GM23338 (cell line): ENCODE measurements around the gene TIPIN. TPM values are rescaled to one million over a fixed set of nuclear protein-coding genes. Genes with fewer than 3 reads are reported as not detected.

ENCODE experiments used
- ATAC-seq: fragments of 200-7000 bp; cut with Tn5 transposase; 3 replicates; pipeline ENCODE4 v1.9.1; 2020
- DNase-seq: peaks from one replicate; pipeline ENCODE4 v3.0.0-alpha.2; 2015; ENCODE audit warnings: low spot score
- H2AFZ ChIP-seq: fragments of 200-600 bp; sonication (generic); 2 replicates; pipeline ENCODE4 v1.8.0; 2016; ENCODE audit warnings: antibody characterized with exemption, mild to moderate bottlenecking, moderate library complexity
- H3F3A ChIP-seq: fragments of 200-600 bp; sonication (generic); replicated peaks from 2 replicates; pipeline ENCODE4 v1.8.0; 2017; ENCODE audit warnings: antibody characterized with exemption, mixed run types, low read depth
- H3K27ac ChIP-seq: fragments of 200-600 bp; sonication (generic); 2 replicates; pipeline ENCODE4 v1.6.1; 2016; ENCODE audit warnings: low read depth
- H3K27me3 ChIP-seq: fragments of 200-600 bp; sonication (generic); 2 replicates; pipeline ENCODE4 v1.8.0; 2016; ENCODE audit warnings: mild to moderate bottlenecking, mixed run types, moderate library complexity; ENCODE audit not compliant: insufficient read depth
- H3K36me3 ChIP-seq: fragments of 200-600 bp; sonication (generic); 2 replicates; pipeline ENCODE4 v1.8.0; 2016; ENCODE audit warnings: mild to moderate bottlenecking; ENCODE audit not compliant: insufficient read depth
- H3K4me1 ChIP-seq: fragments of 200-600 bp; sonication (generic); 2 replicates; pipeline ENCODE4 v1.8.0; 2016; ENCODE audit warnings: mild to moderate bottlenecking, moderate library complexity; ENCODE audit not compliant: insufficient read depth
- H3K4me2 ChIP-seq: fragments of 200-600 bp; sonication (generic); 2 replicates; pipeline ENCODE4 v1.7.1; 2017; ENCODE audit warnings: mixed run types
- H3K4me3 ChIP-seq: fragments of 200-600 bp; sonication (generic); 2 replicates; pipeline ENCODE4 v1.6.1; 2016; ENCODE audit warnings: mixed run types
- H3K79me2 ChIP-seq: fragments of 200-600 bp; sonication (generic); replicated peaks from 2 replicates; pipeline ENCODE4 v1.8.0; 2017; ENCODE audit warnings: mild to moderate bottlenecking; ENCODE audit not compliant: insufficient read depth
- H3K9me2 ChIP-seq: fragments of 200-600 bp; sonication (generic); 2 replicates; pipeline ENCODE4 v1.8.0; 2017; ENCODE audit not compliant: insufficient read depth
- H4K20me1 ChIP-seq: fragments of 200-600 bp; sonication (generic); replicated peaks from 2 replicates; pipeline ENCODE4 v1.8.0; 2017; ENCODE audit warnings: mild to moderate bottlenecking; ENCODE audit not compliant: insufficient read depth
- H3K27ac Mint-ChIP-seq: 2 replicates; pipeline ENCODE4 v1.8.0; 2020; ENCODE audit warnings: inconsistent platforms, mild to moderate bottlenecking, moderate library complexity, mixed read lengths
- H3K27me3 Mint-ChIP-seq: 3 replicates; pipeline ENCODE4 v1.8.0; 2022; ENCODE audit warnings: low read depth, mild to moderate bottlenecking, moderate library complexity, mixed read lengths, inconsistent platforms; ENCODE audit not compliant: insufficient read depth, poor library complexity
- H3K36me3 Mint-ChIP-seq: 3 replicates; pipeline ENCODE4 v1.8.0; 2021; ENCODE audit warnings: low read depth, mild to moderate bottlenecking, inconsistent platforms, moderate library complexity, mixed read lengths
- H3K4me1 Mint-ChIP-seq: 3 replicates; pipeline ENCODE4 v1.8.0; 2020; ENCODE audit warnings: mild to moderate bottlenecking, inconsistent platforms, mixed read lengths
- H3K4me3 Mint-ChIP-seq: 3 replicates; pipeline ENCODE4 v1.8.0; 2021; ENCODE audit warnings: moderate library complexity, mild to moderate bottlenecking, inconsistent platforms, mixed read lengths
- H3K9me3 Mint-ChIP-seq: 3 replicates; pipeline ENCODE4 v1.8.0; 2020; ENCODE audit warnings: moderate library complexity, mild to moderate bottlenecking, inconsistent platforms, mixed read lengths
- CREB1 ChIP-seq: fragments of 250-450 bp; sonication (Bioruptor Pico); IDR thresholded peaks from 2 replicates; pipeline ENCODE4 v1.5.0; 2020; ENCODE audit warnings: low read depth, mild to moderate bottlenecking, moderate library complexity
- EZH2 ChIP-seq: fragments of 200-600 bp; sonication (generic); IDR thresholded peaks from one replicate; pipeline ENCODE4 v1.8.0; 2017; ENCODE audit warnings: antibody characterized with exemption, mild to moderate bottlenecking, low read depth; ENCODE audit not compliant: unreplicated experiment
- EZH2phosphoT487 ChIP-seq: fragments of 200-600 bp; sonication (generic); IDR thresholded peaks from one replicate; pipeline ENCODE4 v1.8.1; 2018; ENCODE audit warnings: antibody characterized with exemption; ENCODE audit not compliant: unreplicated experiment
- POLR2AphosphoS5 ChIP-seq: IDR thresholded peaks from 2 replicates; pipeline ENCODE4 v1.6.1; 2016; ENCODE audit warnings: antibody characterized with exemption, low read depth
- STAT1 ChIP-seq: IDR thresholded peaks from one replicate; pipeline ENCODE4 v1.6.1; 2016; ENCODE audit warnings: antibody characterized with exemption; ENCODE audit not compliant: unreplicated experiment
- ZNF114 ChIP-seq: fragments of 250-450 bp; sonication (Bioruptor Pico); IDR thresholded peaks from 2 replicates; pipeline ENCODE4 v1.5.0; 2020; ENCODE audit warnings: mild to moderate bottlenecking, moderate library complexity
- ZNF331 ChIP-seq: fragments of 250-450 bp; sonication (Bioruptor Pico); IDR thresholded peaks from 2 replicates; pipeline ENCODE4 v1.5.0; 2020; ENCODE audit warnings: low read depth, mild to moderate bottlenecking, moderate library complexity
- ZNF462 ChIP-seq: fragments of 250-450 bp; sonication (Bioruptor Pico); IDR thresholded peaks from 2 replicates; pipeline ENCODE4 v1.5.0; 2020; ENCODE audit warnings: mild to moderate bottlenecking, moderate library complexity
- polyA plus RNA-seq: library from polyadenylated mRNA; unstranded; fragments of >200 nt; fragmentation: Nextera tagmentation; extraction: Ambion mirVana; gene quantifications from 2 replicates; pipeline ENCODE4 v1.2.1, GENCODE V29; 2016
- total RNA-seq: library from RNA; depleted of rRNA; stranded (reverse); fragments of >200 nt; shearing (Covaris generic); gene quantifications from 2 replicates; pipeline ENCODE4 v1.2.3, GENCODE V29; 2014
- TF ChIP-seq, protein P1 (sequence below): IDR thresholded peaks from 2 replicates; pipeline ENCODE4 v1.6.1; 2016; ENCODE audit warnings: antibody characterized with exemption
- TF ChIP-seq, protein P2 (sequence below): IDR thresholded peaks from one replicate; pipeline ENCODE4 v1.6.1; 2018; ENCODE audit warnings: antibody characterized with exemption; ENCODE audit not compliant: unreplicated experiment
- TF ChIP-seq, protein P3 (sequence below), 2 experiments: fragments of 200-600 bp in 1 of 2; sonication (generic) in 1 of 2; conservative IDR thresholded peaks; 2 replicates each; pipeline versions ENCODE4 v1.5.1 to v1.6.1; 2016 to 2017; ENCODE audit warnings: antibody characterized with exemption in 2 of 2, low read depth in 2 of 2, mild to moderate bottlenecking in 2 of 2, moderate library complexity in 1 of 2

TIPIN gene
- total and polyA plus RNA-seq, 2 experiments from 2014 or later: 25.3 to 39.1 TPM

- TF ChIP-seq, protein P1, sequence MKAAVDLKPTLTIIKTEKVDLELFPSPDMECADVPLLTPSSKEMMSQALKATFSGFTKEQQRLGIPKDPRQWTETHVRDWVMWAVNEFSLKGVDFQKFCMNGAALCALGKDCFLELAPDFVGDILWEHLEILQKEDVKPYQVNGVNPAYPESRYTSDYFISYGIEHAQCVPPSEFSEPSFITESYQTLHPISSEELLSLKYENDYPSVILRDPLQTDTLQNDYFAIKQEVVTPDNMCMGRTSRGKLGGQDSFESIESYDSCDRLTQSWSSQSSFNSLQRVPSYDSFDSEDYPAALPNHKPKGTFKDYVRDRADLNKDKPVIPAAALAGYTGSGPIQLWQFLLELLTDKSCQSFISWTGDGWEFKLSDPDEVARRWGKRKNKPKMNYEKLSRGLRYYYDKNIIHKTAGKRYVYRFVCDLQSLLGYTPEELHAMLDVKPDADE: no peak
These were observed 67.8 kb downstream of the TIPIN start (continued) for GRCh38 chr15:66288551-66289185.

DNA sequence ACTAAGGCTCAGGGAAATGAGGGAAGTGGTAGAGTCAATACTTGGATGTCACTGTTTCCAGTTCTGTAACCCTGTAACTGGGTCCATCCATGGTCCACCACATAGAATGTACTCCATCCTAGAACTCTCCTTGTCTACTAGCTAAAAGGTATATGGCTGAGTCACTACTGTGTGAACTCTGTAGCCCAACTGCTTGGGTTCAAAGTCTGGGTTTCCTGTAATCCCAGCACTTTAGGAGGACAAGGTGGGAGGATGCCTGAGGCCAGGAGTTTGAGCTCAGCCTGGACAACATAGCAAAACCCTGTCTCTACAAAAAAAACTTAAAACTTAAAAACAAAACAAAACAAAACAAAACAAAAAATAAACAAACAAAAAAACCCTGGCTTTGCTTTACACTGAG, 68.4 kb downstream of the TIPIN start:
- peaks cover 14% of the 10 kb centered on the region for H3K4me1 Mint-ChIP-seq
- H3K79me2 ChIP-seq: no peaks in the 10 kb centered on the region
- TF ChIP-seq, protein P2, sequence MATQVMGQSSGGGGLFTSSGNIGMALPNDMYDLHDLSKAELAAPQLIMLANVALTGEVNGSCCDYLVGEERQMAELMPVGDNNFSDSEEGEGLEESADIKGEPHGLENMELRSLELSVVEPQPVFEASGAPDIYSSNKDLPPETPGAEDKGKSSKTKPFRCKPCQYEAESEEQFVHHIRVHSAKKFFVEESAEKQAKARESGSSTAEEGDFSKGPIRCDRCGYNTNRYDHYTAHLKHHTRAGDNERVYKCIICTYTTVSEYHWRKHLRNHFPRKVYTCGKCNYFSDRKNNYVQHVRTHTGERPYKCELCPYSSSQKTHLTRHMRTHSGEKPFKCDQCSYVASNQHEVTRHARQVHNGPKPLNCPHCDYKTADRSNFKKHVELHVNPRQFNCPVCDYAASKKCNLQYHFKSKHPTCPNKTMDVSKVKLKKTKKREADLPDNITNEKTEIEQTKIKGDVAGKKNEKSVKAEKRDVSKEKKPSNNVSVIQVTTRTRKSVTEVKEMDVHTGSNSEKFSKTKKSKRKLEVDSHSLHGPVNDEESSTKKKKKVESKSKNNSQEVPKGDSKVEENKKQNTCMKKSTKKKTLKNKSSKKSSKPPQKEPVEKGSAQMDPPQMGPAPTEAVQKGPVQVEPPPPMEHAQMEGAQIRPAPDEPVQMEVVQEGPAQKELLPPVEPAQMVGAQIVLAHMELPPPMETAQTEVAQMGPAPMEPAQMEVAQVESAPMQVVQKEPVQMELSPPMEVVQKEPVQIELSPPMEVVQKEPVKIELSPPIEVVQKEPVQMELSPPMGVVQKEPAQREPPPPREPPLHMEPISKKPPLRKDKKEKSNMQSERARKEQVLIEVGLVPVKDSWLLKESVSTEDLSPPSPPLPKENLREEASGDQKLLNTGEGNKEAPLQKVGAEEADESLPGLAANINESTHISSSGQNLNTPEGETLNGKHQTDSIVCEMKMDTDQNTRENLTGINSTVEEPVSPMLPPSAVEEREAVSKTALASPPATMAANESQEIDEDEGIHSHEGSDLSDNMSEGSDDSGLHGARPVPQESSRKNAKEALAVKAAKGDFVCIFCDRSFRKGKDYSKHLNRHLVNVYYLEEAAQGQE: no peak
- TF ChIP-seq, protein P3, sequence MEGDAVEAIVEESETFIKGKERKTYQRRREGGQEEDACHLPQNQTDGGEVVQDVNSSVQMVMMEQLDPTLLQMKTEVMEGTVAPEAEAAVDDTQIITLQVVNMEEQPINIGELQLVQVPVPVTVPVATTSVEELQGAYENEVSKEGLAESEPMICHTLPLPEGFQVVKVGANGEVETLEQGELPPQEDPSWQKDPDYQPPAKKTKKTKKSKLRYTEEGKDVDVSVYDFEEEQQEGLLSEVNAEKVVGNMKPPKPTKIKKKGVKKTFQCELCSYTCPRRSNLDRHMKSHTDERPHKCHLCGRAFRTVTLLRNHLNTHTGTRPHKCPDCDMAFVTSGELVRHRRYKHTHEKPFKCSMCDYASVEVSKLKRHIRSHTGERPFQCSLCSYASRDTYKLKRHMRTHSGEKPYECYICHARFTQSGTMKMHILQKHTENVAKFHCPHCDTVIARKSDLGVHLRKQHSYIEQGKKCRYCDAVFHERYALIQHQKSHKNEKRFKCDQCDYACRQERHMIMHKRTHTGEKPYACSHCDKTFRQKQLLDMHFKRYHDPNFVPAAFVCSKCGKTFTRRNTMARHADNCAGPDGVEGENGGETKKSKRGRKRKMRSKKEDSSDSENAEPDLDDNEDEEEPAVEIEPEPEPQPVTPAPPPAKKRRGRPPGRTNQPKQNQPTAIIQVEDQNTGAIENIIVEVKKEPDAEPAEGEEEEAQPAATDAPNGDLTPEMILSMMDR (conservative IDR thresholded peaks at IDR 0.05; ENCODE audit: low read depth in 2 of 2): no peak
- TF ChIP-seq CREB1 (CRISPR knock-in tag) (no peak), POLR2AphosphoS5 (no peak), EZH2phosphoT487 (no peak), ZNF462 (CRISPR knock-in tag) (no peak), ZNF331 (CRISPR knock-in tag) (no peak), EZH2 (no peak), STAT1 (no peak), ZNF114 (CRISPR knock-in tag) (no peak)
- TF ChIP-seq, protein P1: no peak

More for the DNA sequence above, 68.4 kb downstream of the TIPIN start:
- no peaks in the 10 kb centered on the region for H3K9me3 Mint-ChIP-seq
- no peaks in the 10 kb centered on the region for H3F3A ChIP-seq
- H3K9me2 ChIP-seq: no peaks in the 10 kb centered on the region
- H3K27ac ChIP-seq: no peak overlapping the region
- no peak overlapping the region for H3K27ac Mint-ChIP-seq
- no peaks in the 10 kb centered on the region for H3K27me3 ChIP-seq
- H3K4me3 Mint-ChIP-seq: no peak overlapping the region
- H3K36me3 Mint-ChIP-seq: no peaks in the 10 kb centered on the region
- H3K36me3 ChIP-seq: no peaks in the 10 kb centered on the region
- DNase-seq (no peak), ATAC-seq (no peak)
- H2AFZ ChIP-seq: no peak overlapping the region
- H4K20me1 ChIP-seq: no peaks in the 10 kb centered on the region
- no peak overlapping the region for H3K4me2 ChIP-seq
- H3K4me3 ChIP-seq: no peak overlapping the region
- no peaks in the 10 kb centered on the region; the same call in 1 of the 2 replicates for H3K4me1 ChIP-seq
- H3K27me3 Mint-ChIP-seq: peaks cover 2% of the 10 kb centered on the region
